DND-41 (cell line): Measurements from ENCODE around the gene ZP1.

Source experiments
- CTCF ChIP-seq: IDR thresholded peaks from 2 replicates; pipeline ENCODE4 v1.5.1; 2012; ENCODE audit warnings: borderline replicate concordance, low read length, moderate library complexity, mild to moderate bottlenecking; ENCODE audit not compliant: poor library complexity, severe bottlenecking; ENCODE audit errors: extremely low read depth
- EZH2 ChIP-seq: IDR thresholded peaks from 3 replicates; pipeline ENCODE4 v1.6.1; 2012; ENCODE audit warnings: borderline replicate concordance, low read depth, mild to moderate bottlenecking, moderate library complexity, low read length, inconsistent platforms; ENCODE audit not compliant: severe bottlenecking

GRCh38 chr11:60891103-60891741, 23.9 kb downstream of the ZP1 start:
- TF ChIP-seq CTCF (no peak), EZH2 (no peak)
